GM18951 (cell line): ENCODE results near the gene OR10P1.
"Not testable (repeated sequence)": the region's sequence is repeated elsewhere in the genome, so short reads cannot be mapped to it uniquely, and the experiment has no call there.

Experiments used
- POLR2A ChIP-seq: IDR thresholded peaks from 4 replicates; pipeline ENCODE4 v1.6.1; 2011; ENCODE audit warnings: mild to moderate bottlenecking; ENCODE audit not compliant: insufficient read length, insufficient read depth; ENCODE audit errors: extremely low read depth
- in situ Hi-C: fragments of 300-500 bp; cut with MboI; formaldehyde crosslinking; loops from one replicate; pipeline ENCODE4 v1.12.0; 2022; ENCODE audit warnings: low sequenced_read_pairs, mixed read lengths, inconsistent platforms; ENCODE audit not compliant: unreplicated experiment

Gene OR10P1

GRCh38 chr12:55636116-55636655 lies 506 bp upstream of the OR10P1 start:
- in situ Hi-C loops = no loop called here
- no peak for TF ChIP-seq POLR2A

- TF ChIP-seq POLR2A = no peak
- in situ Hi-C loops = no loop called here
Observed at GRCh38 chr12:55637467-55637866, 775 bp downstream of the OR10P1 start.

GRCh38 chr12:55641595-55641994 lies 4.9 kb downstream of the OR10P1 start:
- TF ChIP-seq POLR2A = no peak
- in situ Hi-C loops = no loop called here

GRCh38 chr12:55642267-55642666 lies 5.6 kb downstream of the OR10P1 start:
- in situ Hi-C loops = no loop called here
- TF ChIP-seq POLR2A = no peak

GRCh38 chr12:55642669-55643068 lies 6.0 kb downstream of the OR10P1 start:
- TF ChIP-seq POLR2A = no peak
- in situ Hi-C loops = no loop called here

GRCh38 chr12:55644591-55644990 lies 7.9 kb downstream of the OR10P1 start:
- in situ Hi-C loops = no loop called here
- TF ChIP-seq POLR2A = no peak

GRCh38 chr12:55647027-55647426 lies 10.3 kb downstream of the OR10P1 start:
- in situ Hi-C loops = no loop called here
- no peak for TF ChIP-seq POLR2A

GRCh38 chr12:55650620-55651298 lies 14.1 kb downstream of the OR10P1 start:
- in situ Hi-C loops = not testable (repeated sequence)

GRCh38 chr12:55651299-55651683 lies 14.6 kb downstream of the OR10P1 start:
- TF ChIP-seq POLR2A = no peak
- in situ Hi-C loops = no loop called here

- in situ Hi-C loops = no loop called here
- no peak for TF ChIP-seq POLR2A
Observed at GRCh38 chr12:55652352-55652751, 15.7 kb downstream of the OR10P1 start.

GRCh38 chr12:55653031-55653430 lies 16.3 kb downstream of the OR10P1 start:
- in situ Hi-C loops = no loop called here
- no peak for TF ChIP-seq POLR2A

- in situ Hi-C loops = no loop called here
- no peak for TF ChIP-seq POLR2A
Observed at GRCh38 chr12:55654511-55655214, 18.0 kb downstream of the OR10P1 start.

GRCh38 chr12:55657212-55657611 lies 20.5 kb downstream of the OR10P1 start:
- in situ Hi-C loops = no loop called here
- no peak for TF ChIP-seq POLR2A

- in situ Hi-C loops = no loop called here
Observed at GRCh38 chr12:55658212-55658611, 21.5 kb downstream of the OR10P1 start.

More at GRCh38 chr12:55658212-55658611, 21.5 kb downstream of the OR10P1 start:
- TF ChIP-seq POLR2A = no peak
